ENCODE measurements around the gene PGLYRP2. TPM values are rescaled to one million over a fixed set of nuclear protein-coding genes. Genes with fewer than 3 reads are reported as not detected.

Gene PGLYRP2
- total and polyA plus RNA-seq, 2 experiments from 2014 or later = not detected

DNA sequence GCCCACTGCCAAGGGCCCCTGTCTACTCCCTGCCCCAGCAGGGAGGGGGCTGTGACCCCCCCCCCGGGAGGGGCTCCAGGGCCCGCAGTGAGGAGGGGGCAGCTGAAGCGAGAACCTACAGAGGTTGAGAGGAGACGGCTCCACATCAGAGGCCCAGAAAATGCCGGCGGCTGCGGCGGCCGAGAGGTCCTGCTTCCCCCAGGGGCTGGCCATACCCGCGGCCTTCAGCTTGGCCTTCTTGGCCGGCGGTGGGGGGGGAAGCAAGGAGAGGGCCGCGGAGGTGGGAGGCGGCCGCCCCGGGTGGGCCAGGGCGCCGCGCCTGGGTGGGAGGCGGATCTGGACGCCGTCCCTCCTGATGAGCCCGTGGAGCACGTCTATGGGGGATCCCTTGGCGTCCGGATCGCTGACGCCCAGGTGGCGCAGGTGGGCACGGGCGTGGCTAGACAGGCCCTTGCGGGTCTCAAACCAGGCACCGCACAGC lies 51.3 kb downstream of the PGLYRP2 start:
- no peak overlapping the region for H3K4me2 ChIP-seq (ENCODE audit: unreplicated experiment)
- DNase-seq = no peak
- TF ChIP-seq EZH2 (IDR thresholded peaks at IDR 0.05; ENCODE audit: insufficient read depth, poor library complexity, severe bottlenecking) (no peak), EZH2phosphoT487 (IDR thresholded peaks at IDR 0.05; ENCODE audit: insufficient read depth, low read depth) (no peak)
- H3K4me1 ChIP-seq (ENCODE audit: insufficient read depth) = peaks cover 13% of the 10 kb centered on the region
- H3K9me2 ChIP-seq (ENCODE audit: insufficient read depth) = no peaks in the 10 kb centered on the region
- no peaks in the 10 kb centered on the region for H3K27me3 ChIP-seq (replicated peaks; ENCODE audit: insufficient read depth)
- H3F3A ChIP-seq (ENCODE audit: insufficient read depth) = no peaks in the 10 kb centered on the region
- no peaks in the 10 kb centered on the region for H3K9me3 ChIP-seq (ENCODE audit: low read depth)
- peaks cover 62% of the 10 kb centered on the region for H3K79me2 ChIP-seq (ENCODE audit: insufficient read depth)
- peaks cover 17% of the 10 kb centered on the region for H3K36me3 ChIP-seq (ENCODE audit: low read depth)
- no peaks in the 10 kb centered on the region for H4K20me1 ChIP-seq (ENCODE audit: insufficient read depth)
- H2AFZ ChIP-seq = no peak overlapping the region
- H3K9ac ChIP-seq = no peak overlapping the region
- in situ Hi-C loops (cut with MboI) = no loop called here
- no peak overlapping the region for H3K4me3 ChIP-seq
- no peak overlapping the region for H3K27ac ChIP-seq
- WGBS, 2 experiments (ENCODE audit: low coverage in 1 of 2, low lambda C conversion rate in 2 of 2, missing lambda C conversion rate in 2 of 2) = 85 to 92% methylated on average over 26 to 35 of the region's 35 CpGs

DNA sequence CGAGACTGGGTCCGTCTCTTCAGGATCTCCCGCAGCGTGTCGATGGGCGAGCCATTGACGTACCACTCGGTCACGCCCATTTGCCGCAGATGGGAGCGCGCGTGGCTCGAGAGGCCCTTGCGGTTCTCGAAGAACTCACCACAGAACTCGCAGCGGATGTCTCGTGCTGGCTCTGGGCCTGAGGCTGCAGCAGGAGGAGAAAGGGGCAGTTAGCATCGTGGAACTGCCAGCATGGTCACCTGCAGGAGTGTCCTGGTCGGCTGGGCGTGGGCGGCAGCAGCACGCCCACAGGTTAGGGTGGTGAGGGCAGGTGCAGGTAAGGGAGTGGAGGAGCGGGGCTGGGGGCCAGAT lies 52.0 kb downstream of the PGLYRP2 start:
- in situ Hi-C loops (cut with MboI) = no loop called here
- no peaks in the 10 kb centered on the region for H4K20me1 ChIP-seq (ENCODE audit: insufficient read depth)
- TF ChIP-seq EZH2 (IDR thresholded peaks at IDR 0.05; ENCODE audit: insufficient read depth, poor library complexity, severe bottlenecking) = no peak
- no peak for TF ChIP-seq EZH2phosphoT487 (IDR thresholded peaks at IDR 0.05; ENCODE audit: insufficient read depth, low read depth)
- DNase-seq = no peak
- H3F3A ChIP-seq (ENCODE audit: insufficient read depth) = no peaks in the 10 kb centered on the region
- H3K27ac ChIP-seq = no peak overlapping the region
- no peak overlapping the region for H3K4me2 ChIP-seq (ENCODE audit: unreplicated experiment)
- no peaks in the 10 kb centered on the region for H3K27me3 ChIP-seq (replicated peaks; ENCODE audit: insufficient read depth)
- H3K9me3 ChIP-seq (ENCODE audit: low read depth) = no peaks in the 10 kb centered on the region
- H3K36me3 ChIP-seq (ENCODE audit: low read depth) = peaks cover 22% of the 10 kb centered on the region
- H3K4me1 ChIP-seq (ENCODE audit: insufficient read depth) = peaks cover 13% of the 10 kb centered on the region
- 96 to 97% methylated on average over 25 of the region's 25 CpGs for WGBS, 2 experiments (ENCODE audit: low coverage in 1 of 2, low lambda C conversion rate in 2 of 2, missing lambda C conversion rate in 2 of 2)
- no peak overlapping the region for H2AFZ ChIP-seq
- H3K4me3 ChIP-seq = no peak overlapping the region
- no peak overlapping the region for H3K9ac ChIP-seq
- no peaks in the 10 kb centered on the region for H3K9me2 ChIP-seq (ENCODE audit: insufficient read depth)
- H3K79me2 ChIP-seq (ENCODE audit: insufficient read depth) = peaks cover 62% of the 10 kb centered on the region

DNA sequence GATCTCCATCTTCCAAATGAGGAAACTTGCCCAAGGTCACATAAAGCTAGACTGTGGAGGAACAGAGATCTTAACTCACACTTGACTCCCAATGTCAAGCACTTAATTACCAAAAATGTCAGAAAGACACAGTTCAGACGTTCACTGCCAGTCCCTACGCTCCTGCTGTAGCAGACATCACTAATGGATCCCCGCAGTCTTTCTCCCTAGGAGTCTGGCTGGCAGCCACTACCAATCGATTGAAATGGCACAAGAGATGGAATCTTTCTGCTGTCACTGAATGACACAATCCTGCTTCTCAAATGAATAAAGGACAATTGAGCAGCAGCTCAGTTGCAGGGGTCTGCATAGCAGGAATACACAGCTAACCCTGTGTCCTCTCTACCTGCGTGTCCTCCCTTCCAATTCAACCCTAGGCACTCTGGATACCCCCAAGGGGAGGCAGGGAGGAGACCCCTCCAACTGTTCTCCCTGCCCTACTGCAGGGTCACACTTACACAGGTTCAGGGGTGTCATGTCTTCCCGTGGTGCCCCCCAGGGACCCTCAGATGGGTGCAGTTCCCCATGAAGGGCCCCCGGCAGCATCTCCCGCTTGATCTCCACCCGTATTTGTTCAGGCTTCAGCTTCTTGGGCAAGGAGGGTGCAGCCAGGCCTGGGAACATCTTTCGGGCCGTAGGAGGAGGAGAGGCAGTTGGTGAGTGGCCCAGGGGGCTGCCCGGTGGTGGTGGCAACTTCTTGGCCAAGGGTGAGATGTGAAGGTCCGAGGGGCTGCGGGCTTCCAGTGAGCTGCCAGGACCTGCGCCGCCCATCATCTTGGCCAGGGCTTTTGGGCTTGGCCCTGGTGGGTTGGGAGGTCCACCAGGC lies 52.6 kb downstream of the PGLYRP2 start:
- no peaks in the 10 kb centered on the region for H4K20me1 ChIP-seq (ENCODE audit: insufficient read depth)
- no peak overlapping the region for H3K27ac ChIP-seq
- WGBS, 2 experiments (ENCODE audit: low coverage in 1 of 2, low lambda C conversion rate in 2 of 2, missing lambda C conversion rate in 2 of 2) = 79 to 83% methylated on average over 16 of the region's 16 CpGs
- peaks cover 57% of the 10 kb centered on the region for H3K79me2 ChIP-seq (ENCODE audit: insufficient read depth)
- no peaks in the 10 kb centered on the region for H3K27me3 ChIP-seq (replicated peaks; ENCODE audit: insufficient read depth)
- H3K4me1 ChIP-seq (ENCODE audit: insufficient read depth) = peaks cover 13% of the 10 kb centered on the region
- no peak for DNase-seq
- TF ChIP-seq EZH2 (IDR thresholded peaks at IDR 0.05; ENCODE audit: insufficient read depth, poor library complexity, severe bottlenecking) (no peak), EZH2phosphoT487 (IDR thresholded peaks at IDR 0.05; ENCODE audit: insufficient read depth, low read depth) (no peak)
- H3K9me3 ChIP-seq (ENCODE audit: low read depth) = no peaks in the 10 kb centered on the region
- no peak overlapping the region for H3K4me3 ChIP-seq
- H3F3A ChIP-seq (ENCODE audit: insufficient read depth) = no peaks in the 10 kb centered on the region
- in situ Hi-C loops (cut with MboI) = no loop called here
- H3K36me3 ChIP-seq (ENCODE audit: low read depth) = peaks cover 22% of the 10 kb centered on the region
- no peaks in the 10 kb centered on the region for H3K9me2 ChIP-seq (ENCODE audit: insufficient read depth)
- H3K4me2 ChIP-seq (ENCODE audit: unreplicated experiment) = no peak overlapping the region
- H3K9ac ChIP-seq = no peak overlapping the region
- H2AFZ ChIP-seq = no peak overlapping the region

DNA sequence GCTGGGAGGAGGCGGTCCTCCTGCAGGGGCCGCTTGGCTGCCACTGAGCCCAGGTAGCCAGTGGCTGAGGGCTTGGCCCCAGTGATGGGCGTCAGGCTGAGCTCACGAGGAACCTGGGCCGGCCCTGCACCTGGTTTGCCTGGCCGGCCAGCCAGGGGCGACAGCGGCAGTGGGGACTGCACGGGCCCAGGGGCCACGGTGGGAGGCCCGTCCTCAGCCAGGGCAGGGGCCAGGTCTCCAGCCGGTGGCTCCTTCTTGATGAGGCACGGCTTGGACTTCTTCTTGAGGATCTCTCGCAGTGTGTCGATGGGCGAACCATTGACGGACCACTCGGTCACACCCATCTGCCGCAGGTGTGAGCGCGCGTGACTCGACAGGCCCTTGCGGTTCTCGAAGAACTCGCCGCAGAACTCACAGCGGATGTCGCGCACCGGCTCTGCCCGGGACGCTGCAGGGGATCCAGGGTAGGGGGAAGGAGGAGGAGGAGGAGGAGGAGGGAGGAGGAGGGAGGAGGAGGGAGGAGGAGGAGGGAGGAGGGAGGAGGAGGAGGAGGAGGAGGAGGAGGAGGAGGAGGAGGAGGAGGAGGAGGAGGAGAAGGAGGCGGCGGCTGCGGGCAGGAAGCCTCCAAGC lies 53.9 kb downstream of the PGLYRP2 start:
- Histone ChIP-seq H3K4me2 (ENCODE audit: unreplicated experiment) (no peak overlapping the region), H3K27me3 (replicated peaks; ENCODE audit: insufficient read depth) (no peaks in the 10 kb centered on the region), H3K9me2 (ENCODE audit: insufficient read depth) (no peaks in the 10 kb centered on the region), H3K4me1 (ENCODE audit: insufficient read depth) (peaks cover under 1% of the 10 kb centered on the region; the same call in 1 of the 2 replicates), H4K20me1 (ENCODE audit: insufficient read depth) (no peaks in the 10 kb centered on the region), H3K36me3 (ENCODE audit: low read depth) (peaks cover 22% of the 10 kb centered on the region), H3K27ac (no peak overlapping the region), H2AFZ (no peak overlapping the region), H3F3A (ENCODE audit: insufficient read depth) (peaks cover 9% of the 10 kb centered on the region; the same call in 1 of the 2 replicates), H3K9ac (no peak overlapping the region), H3K79me2 (ENCODE audit: insufficient read depth) (peaks cover 44% of the 10 kb centered on the region), H3K4me3 (no peak overlapping the region), H3K9me3 (ENCODE audit: low read depth) (no peaks in the 10 kb centered on the region)
- no peak for TF ChIP-seq EZH2phosphoT487 (IDR thresholded peaks at IDR 0.05; ENCODE audit: insufficient read depth, low read depth)
- no peak for TF ChIP-seq EZH2 (IDR thresholded peaks at IDR 0.05; ENCODE audit: insufficient read depth, poor library complexity, severe bottlenecking)
- DNase-seq = no peak
- in situ Hi-C loops (cut with MboI) = no loop called here
- WGBS, 2 experiments (ENCODE audit: low coverage in 1 of 2, low lambda C conversion rate in 2 of 2, missing lambda C conversion rate in 2 of 2) = 94 to 96% methylated on average over 32 to 35 of the region's 36 CpGs
